ENCODE data around the gene MYMK. TPM values are rescaled to one million over a fixed set of nuclear protein-coding genes. Genes with fewer than 3 reads are reported as not detected.
A peak's percentile ranks its signal among the peaks of the same experiment; 100 is the strongest.

MYMK gene
- total and polyA plus RNA-seq, 2 of the 13 experiments (the other 11 are each of a cell fraction or from before 2014, with no cell fraction given), result not detected

GRCh38 chr9:133506653-133507038 lies 18.1 kb downstream of the MYMK start (continued):
- TF ChIP-seq ZNF280D (CRISPR knock-in tag; IDR thresholded peaks at IDR 0.05) (0 out of 2 replicates have a peak, but pooled peaks have one; percentile 48), ZNF879 (CRISPR knock-in tag; IDR thresholded peaks at IDR 0.05) (0 out of 2 replicates have a peak, but pooled peaks have one; percentile 80), U2AF1 (optimal IDR thresholded peaks at IDR 0.05; ENCODE audit: low read depth, low read length) (no peak), ZBTB38 (CRISPR knock-in tag; IDR thresholded peaks at IDR 0.05) (peak; percentile 69; the same call in 1 of the 2 replicates), MED13 (CRISPR knock-in tag; IDR thresholded peaks at IDR 0.05) (peak; percentile 80; the same call in 1 of the 2 replicates), LRRFIP1 (CRISPR knock-in tag; conservative IDR thresholded peaks at IDR 0.05) (no peak), TBL1XR1 (IDR thresholded peaks at IDR 0.05; ENCODE audit: borderline replicate concordance, low read length, partially characterized antibody) (no peak), ZNF446 (CRISPR knock-in tag; IDR thresholded peaks at IDR 0.05) (peak; percentile 79), ZNF17 (CRISPR knock-in tag; IDR thresholded peaks at IDR 0.05) (no peak), ZNF614 (CRISPR knock-in tag; IDR thresholded peaks at IDR 0.05; ENCODE audit: borderline replicate concordance) (0 out of 2 replicates have a peak, but pooled peaks have one; percentile 55), ZNF101 (CRISPR knock-in tag; IDR thresholded peaks at IDR 0.05; ENCODE audit: borderline replicate concordance, low read depth) (0 out of 2 replicates have a peak, but pooled peaks have one; percentile 21), ZNF367 (CRISPR knock-in tag; IDR thresholded peaks at IDR 0.05; ENCODE audit: borderline replicate concordance) (0 out of 2 replicates have a peak, but pooled peaks have one; percentile 65), GABPA (IDR thresholded peaks at IDR 0.05; ENCODE audit: low read depth, low read length) (no peak), GABPA (CRISPR knock-in tag; IDR thresholded peaks at IDR 0.05; ENCODE audit: low read depth) (peak; percentile 53; the same call in 1 of the 2 replicates), KDM6A (CRISPR knock-in tag; IDR thresholded peaks at IDR 0.05; ENCODE audit: low read depth) (0 out of 2 replicates have a peak, but pooled peaks have one; percentile 41), ZNF564 (CRISPR knock-in tag; IDR thresholded peaks at IDR 0.05) (peak; percentile 81; the same call in 1 of the 2 replicates), TGIF2 (CRISPR knock-in tag; IDR thresholded peaks at IDR 0.05) (peak; percentile 70; the same call in 1 of the 2 replicates), ZNF766 (CRISPR knock-in tag; IDR thresholded peaks at IDR 0.05; ENCODE audit: borderline replicate concordance) (peak; percentile 72; the same call in 1 of the 2 replicates), ELK4 (CRISPR knock-in tag; IDR thresholded peaks at IDR 0.05; ENCODE audit: borderline replicate concordance) (no peak), REL (CRISPR knock-in tag; conservative IDR thresholded peaks at IDR 0.05) (no peak), ZNF230 (CRISPR knock-in tag; IDR thresholded peaks at IDR 0.05) (peak; percentile 10; the same call in 1 of the 2 replicates), PPARG (CRISPR knock-in tag; conservative IDR thresholded peaks at IDR 0.05) (peak; percentile 66; the same call in 1 of the 2 replicates), ARNT2 (CRISPR knock-in tag; IDR thresholded peaks at IDR 0.05; ENCODE audit: low read depth) (peak; percentile 81)
